NCI-H1092 treated with DMSO at 0.1 percent for 48 hours (cell line): ENCODE results near the gene MMP7.

ENCODE experiments used
- DNase-seq: peaks from one replicate; lab custom pipeline; 2025; lab: John Stamatoyannopoulos, UW

The MMP7 gene

DNA sequence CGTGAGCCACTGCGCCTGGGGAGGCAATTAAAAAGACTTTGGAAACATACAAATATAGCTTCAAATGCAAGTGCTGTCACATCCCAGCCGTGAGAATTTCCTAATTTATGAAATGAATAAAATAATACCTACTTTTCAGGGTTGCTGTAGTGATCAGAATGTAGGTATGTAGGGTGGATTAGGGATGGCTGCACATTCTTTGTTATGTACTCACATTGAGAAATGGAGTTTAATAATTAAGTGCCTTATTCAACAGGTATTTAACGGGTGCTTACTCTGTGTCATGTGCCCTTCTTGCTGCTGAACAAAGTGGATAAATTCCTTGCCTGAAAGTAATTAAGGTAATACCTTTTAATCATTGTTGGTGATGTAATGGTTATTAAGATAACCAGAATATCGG, 37.0 kb downstream of the MMP7 start:
- no peak for DNase-seq

DNA sequence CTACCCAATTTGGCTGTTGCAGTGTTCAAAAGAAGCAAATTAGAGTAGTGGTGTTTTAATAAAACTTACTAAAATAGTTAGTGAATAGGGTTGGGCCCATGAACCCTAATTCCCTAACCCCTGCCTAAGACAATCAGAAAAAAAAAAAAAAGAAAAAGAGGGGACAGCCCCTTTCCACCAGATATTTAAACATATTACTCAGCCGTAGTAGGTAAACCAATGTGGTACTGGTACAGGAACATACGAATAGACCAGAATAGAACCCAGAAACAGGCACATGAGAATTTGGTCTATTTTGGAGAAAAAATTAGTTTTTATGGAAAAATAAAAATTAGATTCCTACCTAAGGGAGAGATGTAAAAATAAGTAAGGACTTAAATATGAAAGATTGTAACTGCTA, 38.6 kb downstream of the MMP7 start:
- DNase-seq: no peak

DNA sequence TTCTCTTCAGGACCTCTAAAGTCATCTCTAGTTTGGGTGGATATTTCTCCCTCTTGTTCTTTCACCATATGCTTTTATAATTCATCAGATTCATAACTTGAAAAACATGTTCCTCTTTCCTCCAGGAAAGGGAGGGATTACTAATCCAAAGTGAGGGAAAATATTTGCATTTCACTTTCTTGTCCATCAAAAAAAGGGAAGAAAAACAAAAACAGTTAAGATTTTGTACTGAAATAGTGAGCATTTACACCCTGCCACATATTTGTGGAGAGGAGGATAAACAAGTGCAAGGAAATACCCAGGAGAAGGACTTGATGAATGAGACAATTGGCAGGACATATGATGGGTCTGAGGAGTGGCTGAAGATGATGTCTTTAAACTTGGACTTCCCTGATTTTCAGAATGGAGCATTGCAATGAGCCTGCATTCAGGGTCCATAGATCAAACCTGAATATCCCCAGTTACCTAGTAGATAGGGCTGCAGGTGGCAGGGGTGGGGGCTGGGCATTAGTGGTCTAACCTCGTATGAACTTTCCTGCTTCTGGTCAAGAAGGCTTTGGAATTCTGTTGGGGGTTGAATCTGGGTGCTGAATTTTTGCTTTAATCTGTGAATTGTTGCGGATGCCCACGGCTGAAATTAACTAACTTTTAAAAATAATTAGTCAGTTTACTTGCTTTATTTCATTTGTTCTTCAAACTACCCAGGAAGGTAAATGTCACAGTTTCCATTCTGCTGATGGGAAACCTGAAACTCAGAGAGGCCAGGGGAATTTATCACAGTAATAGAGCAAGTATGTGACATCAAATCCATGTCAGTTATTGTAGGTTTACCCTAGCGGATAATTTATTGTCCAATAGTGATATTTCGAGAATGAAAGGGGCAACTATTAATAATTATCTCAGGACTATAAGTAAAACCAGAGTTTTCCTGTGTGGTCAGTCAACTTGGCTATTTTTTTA, 41.1 kb downstream of the MMP7 start:
- no peak for DNase-seq

DNA sequence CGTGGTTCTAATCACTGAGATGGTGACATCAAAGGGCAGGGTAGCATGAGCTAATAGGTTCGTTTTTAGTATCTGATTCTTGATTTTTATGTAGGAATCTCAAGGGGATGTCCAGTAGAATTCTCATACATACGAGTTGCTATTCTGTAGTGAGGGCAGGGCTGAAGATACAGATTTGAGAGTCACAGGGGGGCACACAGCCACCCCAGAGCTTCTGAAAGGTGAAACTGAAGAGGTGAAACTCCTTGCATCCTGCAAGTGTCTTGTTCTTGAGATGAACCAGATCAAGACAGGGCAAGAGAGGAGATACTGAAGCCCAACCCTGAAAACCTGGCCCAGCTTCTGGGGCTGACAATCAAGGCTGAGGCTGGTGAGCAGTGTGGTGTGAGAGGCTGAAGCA, 42.3 kb downstream of the MMP7 start:
- no peak for DNase-seq

DNA sequence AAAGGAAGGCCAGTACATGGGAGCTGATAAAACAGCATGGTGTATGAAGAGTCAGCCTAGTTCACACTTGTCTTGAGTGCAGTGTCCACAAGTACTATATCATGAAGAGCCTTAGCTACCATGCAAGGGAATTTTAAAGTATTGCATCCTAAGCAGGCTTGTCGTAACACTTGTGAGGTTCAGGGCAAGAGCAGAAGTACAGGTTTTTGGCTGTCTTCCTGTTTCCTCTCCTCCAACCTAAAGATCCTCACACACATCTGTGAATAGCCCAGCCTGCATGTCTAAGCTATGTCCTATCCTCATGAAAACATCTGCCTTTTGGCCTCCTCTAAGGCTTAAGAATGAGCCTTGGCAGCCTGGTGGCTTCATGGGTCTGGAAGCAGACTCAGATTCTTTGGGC, 43.3 kb downstream of the MMP7 start:
- no peak for DNase-seq

DNA sequence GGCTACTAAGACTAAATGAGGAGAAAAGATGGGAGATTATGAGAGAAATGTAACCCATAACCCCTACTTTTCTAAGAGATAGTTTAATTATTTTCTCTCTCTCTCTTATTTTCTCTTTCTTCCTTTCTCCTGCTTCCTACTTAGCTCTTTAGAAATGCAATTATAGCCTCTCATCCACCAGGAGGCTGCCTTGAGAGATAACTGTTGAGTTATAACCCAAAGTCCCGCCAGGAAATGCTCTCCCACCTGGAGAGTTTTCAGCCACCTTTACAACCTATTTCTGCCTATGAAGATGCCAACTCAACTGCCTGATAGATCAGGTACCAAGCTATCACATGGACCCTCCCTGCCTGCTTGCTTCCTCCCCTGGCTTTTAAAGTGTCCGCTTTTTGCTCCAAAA, 44.0 kb downstream of the MMP7 start:
- no peak for DNase-seq

DNA sequence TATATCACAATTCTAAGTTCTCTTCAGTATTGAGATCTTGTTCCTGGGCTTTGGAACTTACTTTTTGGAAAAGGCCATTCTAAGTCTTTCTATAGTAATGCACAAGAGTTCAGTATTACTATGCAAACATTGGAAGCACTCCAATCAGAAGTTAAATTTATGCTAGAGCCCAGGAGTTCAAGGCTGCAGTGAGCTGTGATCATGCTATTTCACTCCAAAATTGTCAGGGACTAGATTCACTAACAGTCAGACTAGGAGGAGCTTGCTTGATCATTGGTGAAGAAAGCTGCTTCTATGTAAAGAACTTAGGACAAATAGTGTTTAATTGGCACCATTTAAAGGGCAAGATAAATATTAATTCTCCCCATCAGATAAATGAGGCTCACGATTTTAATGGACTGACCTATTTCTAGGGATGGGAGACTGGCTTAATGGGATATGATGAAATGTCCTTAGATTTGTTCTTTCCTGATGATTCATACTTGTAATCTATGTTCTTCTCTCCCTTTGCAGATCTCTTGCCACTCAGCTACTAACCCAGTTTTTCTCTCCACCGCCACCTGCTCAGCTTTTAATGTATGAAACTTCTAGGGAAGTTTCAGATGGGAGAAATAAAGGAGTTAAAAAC, 45.3 kb downstream of the MMP7 start:
- DNase-seq: no peak

DNA sequence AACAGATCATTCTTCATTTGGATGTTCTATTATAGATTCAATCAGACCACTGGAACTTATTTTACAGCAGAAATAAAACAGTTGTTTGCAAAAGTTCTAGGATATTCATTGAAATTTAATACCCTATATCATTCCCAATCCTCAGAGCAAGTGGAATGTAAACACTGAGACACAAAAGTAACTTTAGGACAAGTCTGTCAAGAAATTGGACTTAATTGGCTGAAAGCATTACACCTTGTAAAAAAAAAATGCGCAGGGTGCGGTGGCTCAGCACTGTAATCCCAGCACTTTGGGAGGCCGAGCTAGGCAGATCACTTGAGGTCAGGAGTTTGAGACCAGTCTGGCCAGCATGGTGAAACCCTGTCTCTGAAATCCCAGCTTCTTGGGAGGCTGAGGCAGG, 48.1 kb downstream of the MMP7 start:
- no peak for DNase-seq

DNA sequence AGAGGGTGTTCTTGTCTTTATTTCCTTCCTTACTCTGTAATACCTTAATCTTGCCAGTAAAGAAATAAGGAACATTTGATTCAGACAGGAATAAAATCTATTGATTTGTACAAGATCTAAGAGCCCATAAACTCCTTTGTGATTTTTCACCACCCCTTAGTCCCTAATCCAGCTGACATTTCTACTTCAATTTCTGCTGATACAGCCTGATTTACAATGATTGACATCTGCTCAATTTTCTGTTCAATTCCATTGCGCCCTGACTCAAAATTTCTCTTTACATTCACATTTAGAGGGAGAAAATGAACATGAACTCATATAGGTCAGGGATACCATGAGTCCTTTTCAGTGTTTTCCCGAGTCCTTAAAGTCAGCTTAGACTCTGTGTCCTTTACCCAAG, 50.8 kb downstream of the MMP7 start:
- DNase-seq: no peak

DNA sequence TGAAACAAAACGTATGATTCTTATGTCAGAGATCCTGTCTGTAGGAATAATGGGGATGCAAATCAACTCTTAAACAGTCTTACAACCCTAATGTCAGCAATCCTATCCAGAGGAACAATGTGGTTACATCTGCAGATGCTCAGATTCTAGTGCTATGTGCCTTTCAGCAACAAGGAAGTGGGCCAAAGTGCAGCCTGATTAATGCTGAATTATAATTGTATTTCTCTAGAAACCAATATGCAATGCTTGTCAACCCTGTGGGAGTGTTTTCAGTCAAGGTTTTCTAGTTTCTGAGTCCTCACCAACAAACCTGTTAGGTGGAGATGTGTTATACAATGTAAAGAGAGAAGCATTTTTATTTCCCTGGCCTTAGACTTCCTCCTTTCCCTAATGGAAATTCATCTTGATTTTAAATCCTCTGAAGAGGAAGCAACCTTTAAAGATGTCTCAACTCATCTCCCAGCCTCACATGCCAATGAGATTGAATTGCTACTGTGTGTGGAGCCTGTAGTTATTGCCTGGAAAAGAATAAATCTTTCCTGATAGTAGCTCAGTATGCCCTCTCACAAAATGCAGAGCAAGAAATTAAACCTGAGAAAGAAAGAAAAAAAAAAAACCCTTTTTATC, 51.8 kb downstream of the MMP7 start:
- no peak for DNase-seq

DNA sequence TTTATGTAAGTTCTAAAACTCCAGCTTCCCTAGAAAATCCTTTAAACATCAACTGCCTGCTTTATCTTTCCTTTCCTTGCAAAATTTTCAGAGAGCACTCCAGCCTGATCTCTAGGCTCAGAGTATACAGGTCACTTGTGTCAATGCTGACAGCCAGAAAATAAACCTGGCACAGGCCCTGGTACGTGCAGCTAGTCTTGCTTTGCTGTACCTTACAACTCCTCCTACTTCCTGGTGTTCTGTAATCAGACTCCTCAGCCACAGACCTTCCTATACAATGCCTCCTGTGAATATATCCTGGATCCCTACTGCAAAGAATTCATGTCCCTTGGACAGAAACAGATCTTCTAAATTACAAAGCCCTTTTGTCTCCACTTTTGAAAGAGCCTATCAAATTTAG, 53.7 kb downstream of the MMP7 start:
- peak; percentile 4 for DNase-seq

DNA sequence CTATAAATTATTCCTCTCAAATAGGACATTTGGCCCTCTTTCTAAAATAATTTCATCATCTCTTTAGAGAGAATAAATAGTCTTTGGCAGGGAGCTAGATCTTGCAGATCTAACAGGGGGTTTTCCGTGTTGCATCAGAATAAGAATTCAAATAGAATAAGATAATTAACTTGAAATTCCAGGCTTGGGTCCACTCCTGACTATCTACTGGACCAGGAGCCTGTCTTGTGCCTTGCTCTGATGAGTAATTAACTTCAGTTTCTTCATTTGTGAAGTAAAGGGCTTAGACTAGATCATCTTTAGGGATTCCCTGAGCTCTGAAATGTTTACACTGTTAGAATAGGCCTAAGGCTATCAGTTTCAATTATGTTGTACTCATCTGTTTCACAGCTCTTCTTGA, 54.5 kb downstream of the MMP7 start:
- DNase-seq: no peak

DNA sequence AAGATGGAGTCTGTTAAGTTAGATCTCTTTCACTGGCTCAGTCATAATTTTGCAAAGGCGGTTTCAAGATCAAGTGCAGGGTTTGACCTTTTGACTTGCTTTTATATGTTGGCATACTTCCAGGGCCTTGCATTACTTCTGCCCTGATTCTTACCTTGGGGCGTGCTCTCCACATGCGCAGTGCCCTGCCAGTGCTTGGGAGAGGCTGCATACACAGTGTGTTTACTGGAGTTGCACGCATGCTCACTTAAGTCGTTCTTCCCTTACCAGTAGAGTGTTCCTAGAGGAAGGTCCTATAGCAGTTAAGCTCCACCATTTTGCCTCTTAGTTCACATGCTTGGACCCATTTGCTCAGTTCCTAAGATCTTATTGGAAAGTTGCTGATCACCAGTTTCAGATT, 57.0 kb downstream of the MMP7 start:
- no peak for DNase-seq

DNA sequence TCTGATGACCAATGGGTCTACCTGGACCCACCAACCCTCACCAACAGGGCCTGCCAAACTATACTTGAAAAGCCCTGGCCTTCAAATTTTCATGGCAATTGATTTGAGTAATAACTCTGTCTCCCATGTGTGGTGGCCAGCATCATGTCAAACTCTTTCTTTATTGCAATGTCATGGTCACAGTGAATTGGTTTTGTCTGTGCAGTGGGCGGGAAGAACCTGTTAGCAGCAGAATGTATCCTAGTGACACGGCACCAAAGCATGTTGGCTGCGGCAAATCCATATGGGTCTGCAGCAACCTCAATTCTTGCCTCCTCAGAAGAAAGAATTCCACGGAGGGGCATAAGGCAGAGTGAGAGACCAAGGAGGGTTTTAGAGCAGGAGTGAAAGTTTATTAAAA, 58.4 kb downstream of the MMP7 start:
- no peak for DNase-seq

DNA sequence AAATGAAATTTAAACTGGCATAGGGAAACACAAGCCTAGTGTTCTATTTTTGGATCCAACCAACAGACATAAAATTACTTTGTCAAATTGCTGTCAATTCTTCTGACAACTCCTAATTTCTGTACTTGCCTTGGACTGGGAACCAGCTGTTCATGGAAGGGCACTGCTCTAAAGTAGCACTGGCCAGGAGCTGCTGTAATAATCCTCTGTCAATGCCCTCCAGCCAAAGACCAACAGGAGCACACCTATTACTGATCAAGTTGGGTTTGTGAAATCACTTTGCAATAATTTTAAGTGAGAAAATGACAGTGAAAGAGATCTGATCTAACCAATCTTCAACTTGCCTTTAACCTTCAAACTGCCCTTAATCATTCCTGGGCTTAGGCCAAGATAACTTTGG, 59.1 kb downstream of the MMP7 start:
- DNase-seq: no peak
